ENCODE results near the gene C1orf53.

GRCh38 chr1:197927908-197928665, 25.7 kb downstream of the C1orf53 start:
- TF ChIP-seq, protein P1, sequence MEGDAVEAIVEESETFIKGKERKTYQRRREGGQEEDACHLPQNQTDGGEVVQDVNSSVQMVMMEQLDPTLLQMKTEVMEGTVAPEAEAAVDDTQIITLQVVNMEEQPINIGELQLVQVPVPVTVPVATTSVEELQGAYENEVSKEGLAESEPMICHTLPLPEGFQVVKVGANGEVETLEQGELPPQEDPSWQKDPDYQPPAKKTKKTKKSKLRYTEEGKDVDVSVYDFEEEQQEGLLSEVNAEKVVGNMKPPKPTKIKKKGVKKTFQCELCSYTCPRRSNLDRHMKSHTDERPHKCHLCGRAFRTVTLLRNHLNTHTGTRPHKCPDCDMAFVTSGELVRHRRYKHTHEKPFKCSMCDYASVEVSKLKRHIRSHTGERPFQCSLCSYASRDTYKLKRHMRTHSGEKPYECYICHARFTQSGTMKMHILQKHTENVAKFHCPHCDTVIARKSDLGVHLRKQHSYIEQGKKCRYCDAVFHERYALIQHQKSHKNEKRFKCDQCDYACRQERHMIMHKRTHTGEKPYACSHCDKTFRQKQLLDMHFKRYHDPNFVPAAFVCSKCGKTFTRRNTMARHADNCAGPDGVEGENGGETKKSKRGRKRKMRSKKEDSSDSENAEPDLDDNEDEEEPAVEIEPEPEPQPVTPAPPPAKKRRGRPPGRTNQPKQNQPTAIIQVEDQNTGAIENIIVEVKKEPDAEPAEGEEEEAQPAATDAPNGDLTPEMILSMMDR (conservative IDR thresholded peaks at IDR 0.05; ENCODE audit: low read depth in 2 of 2) = no peak
- TF ChIP-seq EZH2phosphoT487 (IDR thresholded peaks at IDR 0.05; ENCODE audit: unreplicated experiment) = no peak
- no peak for TF ChIP-seq ETS1 (IDR thresholded peaks at IDR 0.05)
- TF ChIP-seq, protein P2, sequence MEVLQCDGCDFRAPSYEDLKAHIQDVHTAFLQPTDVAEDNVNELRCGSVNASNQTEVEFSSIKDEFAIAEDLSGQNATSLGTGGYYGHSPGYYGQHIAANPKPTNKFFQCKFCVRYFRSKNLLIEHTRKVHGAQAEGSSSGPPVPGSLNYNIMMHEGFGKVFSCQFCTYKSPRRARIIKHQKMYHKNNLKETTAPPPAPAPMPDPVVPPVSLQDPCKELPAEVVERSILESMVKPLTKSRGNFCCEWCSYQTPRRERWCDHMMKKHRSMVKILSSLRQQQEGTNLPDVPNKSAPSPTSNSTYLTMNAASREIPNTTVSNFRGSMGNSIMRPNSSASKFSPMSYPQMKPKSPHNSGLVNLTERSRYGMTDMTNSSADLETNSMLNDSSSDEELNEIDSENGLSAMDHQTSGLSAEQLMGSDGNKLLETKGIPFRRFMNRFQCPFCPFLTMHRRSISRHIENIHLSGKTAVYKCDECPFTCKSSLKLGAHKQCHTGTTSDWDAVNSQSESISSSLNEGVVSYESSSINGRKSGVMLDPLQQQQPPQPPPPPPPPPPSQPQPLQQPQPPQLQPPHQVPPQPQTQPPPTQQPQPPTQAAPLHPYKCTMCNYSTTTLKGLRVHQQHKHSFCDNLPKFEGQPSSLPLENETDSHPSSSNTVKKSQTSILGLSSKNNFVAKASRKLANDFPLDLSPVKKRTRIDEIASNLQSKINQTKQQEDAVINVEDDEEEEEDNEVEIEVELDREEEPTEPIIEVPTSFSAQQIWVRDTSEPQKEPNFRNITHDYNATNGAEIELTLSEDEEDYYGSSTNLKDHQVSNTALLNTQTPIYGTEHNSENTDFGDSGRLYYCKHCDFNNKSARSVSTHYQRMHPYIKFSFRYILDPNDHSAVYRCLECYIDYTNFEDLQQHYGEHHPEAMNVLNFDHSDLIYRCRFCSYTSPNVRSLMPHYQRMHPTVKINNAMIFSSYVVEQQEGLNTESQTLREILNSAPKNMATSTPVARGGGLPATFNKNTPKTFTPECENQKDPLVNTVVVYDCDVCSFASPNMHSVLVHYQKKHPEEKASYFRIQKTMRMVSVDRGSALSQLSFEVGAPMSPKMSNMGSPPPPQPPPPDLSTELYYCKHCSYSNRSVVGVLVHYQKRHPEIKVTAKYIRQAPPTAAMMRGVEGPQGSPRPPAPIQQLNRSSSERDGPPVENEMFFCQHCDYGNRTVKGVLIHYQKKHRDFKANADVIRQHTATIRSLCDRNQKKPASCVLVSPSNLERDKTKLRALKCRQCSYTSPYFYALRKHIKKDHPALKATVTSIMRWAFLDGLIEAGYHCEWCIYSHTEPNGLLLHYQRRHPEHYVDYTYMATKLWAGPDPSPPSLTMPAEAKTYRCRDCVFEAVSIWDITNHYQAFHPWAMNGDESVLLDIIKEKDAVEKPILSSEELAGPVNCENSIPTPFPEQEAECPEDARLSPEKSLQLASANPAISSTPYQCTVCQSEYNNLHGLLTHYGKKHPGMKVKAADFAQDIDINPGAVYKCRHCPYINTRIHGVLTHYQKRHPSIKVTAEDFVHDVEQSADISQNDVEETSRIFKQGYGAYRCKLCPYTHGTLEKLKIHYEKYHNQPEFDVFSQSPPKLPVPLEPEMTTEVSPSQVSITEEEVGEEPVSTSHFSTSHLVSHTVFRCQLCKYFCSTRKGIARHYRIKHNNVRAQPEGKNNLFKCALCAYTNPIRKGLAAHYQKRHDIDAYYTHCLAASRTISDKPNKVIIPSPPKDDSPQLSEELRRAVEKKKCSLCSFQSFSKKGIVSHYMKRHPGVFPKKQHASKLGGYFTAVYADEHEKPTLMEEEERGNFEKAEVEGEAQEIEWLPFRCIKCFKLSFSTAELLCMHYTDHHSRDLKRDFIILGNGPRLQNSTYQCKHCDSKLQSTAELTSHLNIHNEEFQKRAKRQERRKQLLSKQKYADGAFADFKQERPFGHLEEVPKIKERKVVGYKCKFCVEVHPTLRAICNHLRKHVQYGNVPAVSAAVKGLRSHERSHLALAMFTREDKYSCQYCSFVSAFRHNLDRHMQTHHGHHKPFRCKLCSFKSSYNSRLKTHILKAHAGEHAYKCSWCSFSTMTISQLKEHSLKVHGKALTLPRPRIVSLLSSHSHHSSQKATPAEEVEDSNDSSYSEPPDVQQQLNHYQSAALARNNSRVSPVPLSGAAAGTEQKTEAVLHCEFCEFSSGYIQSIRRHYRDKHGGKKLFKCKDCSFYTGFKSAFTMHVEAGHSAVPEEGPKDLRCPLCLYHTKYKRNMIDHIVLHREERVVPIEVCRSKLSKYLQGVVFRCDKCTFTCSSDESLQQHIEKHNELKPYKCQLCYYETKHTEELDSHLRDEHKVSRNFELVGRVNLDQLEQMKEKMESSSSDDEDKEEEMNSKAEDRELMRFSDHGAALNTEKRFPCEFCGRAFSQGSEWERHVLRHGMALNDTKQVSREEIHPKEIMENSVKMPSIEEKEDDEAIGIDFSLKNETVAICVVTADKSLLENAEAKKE (CRISPR knock-in tag; IDR thresholded peaks at IDR 0.05) = no peak
- no peak for TF ChIP-seq POLR2AphosphoS5 (IDR thresholded peaks at IDR 0.05; ENCODE audit: low read depth)
- TF ChIP-seq CREB1 (CRISPR knock-in tag; IDR thresholded peaks at IDR 0.05; ENCODE audit: low read depth) = no peak
- TF ChIP-seq EZH2 (IDR thresholded peaks at IDR 0.05; ENCODE audit: low read depth, unreplicated experiment) = no peak
